ENCODE results near the gene ZNF205.

ZNF205 gene

DNA sequence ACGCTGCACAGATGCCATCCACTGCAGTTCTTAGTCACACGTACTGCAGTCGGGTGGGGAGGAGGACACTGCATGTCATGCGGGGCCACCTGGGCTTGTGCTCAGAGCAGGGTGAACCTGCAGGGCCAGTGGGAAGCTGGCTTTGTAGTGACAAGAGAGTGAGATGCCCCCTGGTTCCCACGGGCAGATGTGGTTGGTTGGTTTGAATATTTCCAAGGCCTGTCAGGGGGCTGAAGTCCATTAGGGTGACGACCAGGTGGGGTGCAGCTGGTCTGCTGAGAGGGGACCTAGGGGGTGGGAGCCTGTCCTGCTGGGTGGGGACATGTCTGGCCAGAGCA lies 36.8 kb downstream of the ZNF205 start:
- H3K9me2 ChIP-seq (ENCODE audit: low read depth, low read length): no peaks in the 10 kb centered on the region
- H3K36me3 ChIP-seq (ENCODE audit: insufficient read depth, low read length): no peaks in the 10 kb centered on the region
- peaks cover 13% of the 10 kb centered on the region; the same call in 1 of the 2 replicates for H3K27me3 ChIP-seq (ENCODE audit: insufficient read depth, low read length)
- no peaks in the 10 kb centered on the region for H3K79me2 ChIP-seq (ENCODE audit: insufficient read depth, low read length)
- TF ChIP-seq EZH2 (IDR thresholded peaks at IDR 0.05; ENCODE audit: borderline replicate concordance, low read length): no peak
- TF ChIP-seq, protein P1, sequence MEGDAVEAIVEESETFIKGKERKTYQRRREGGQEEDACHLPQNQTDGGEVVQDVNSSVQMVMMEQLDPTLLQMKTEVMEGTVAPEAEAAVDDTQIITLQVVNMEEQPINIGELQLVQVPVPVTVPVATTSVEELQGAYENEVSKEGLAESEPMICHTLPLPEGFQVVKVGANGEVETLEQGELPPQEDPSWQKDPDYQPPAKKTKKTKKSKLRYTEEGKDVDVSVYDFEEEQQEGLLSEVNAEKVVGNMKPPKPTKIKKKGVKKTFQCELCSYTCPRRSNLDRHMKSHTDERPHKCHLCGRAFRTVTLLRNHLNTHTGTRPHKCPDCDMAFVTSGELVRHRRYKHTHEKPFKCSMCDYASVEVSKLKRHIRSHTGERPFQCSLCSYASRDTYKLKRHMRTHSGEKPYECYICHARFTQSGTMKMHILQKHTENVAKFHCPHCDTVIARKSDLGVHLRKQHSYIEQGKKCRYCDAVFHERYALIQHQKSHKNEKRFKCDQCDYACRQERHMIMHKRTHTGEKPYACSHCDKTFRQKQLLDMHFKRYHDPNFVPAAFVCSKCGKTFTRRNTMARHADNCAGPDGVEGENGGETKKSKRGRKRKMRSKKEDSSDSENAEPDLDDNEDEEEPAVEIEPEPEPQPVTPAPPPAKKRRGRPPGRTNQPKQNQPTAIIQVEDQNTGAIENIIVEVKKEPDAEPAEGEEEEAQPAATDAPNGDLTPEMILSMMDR (IDR thresholded peaks at IDR 0.05; ENCODE audit: low read length): no peak
- H3F3A ChIP-seq (ENCODE audit: insufficient read depth, low read length): no peaks in the 10 kb centered on the region
- H3K4me2 ChIP-seq (ENCODE audit: low read length): peak overlapping the region; percentile 100; the same call in 1 of the 2 replicates
- peaks cover 21% of the 10 kb centered on the region for H3K4me1 ChIP-seq (ENCODE audit: insufficient read depth, low read length, severe bottlenecking)
- peak overlapping the region; percentile 78 for H3K4me3 ChIP-seq (ENCODE audit: low read depth, low read length, poor library complexity, severe bottlenecking)
- no peak overlapping the region for H3K9ac ChIP-seq (ENCODE audit: low read length)
- no peaks in the 10 kb centered on the region for H4K20me1 ChIP-seq (ENCODE audit: insufficient read depth, low read length)
- no peaks in the 10 kb centered on the region for H3K9me3 ChIP-seq (ENCODE audit: low read length)
- H2AFZ ChIP-seq (ENCODE audit: low read length): no peak overlapping the region
- H3K27ac ChIP-seq (ENCODE audit: low read depth, low read length, poor library complexity, severe bottlenecking): no peak overlapping the region

GRCh38 chr16:3149630-3150345 lies 37.4 kb downstream of the ZNF205 start:
- Histone ChIP-seq H3K4me2 (ENCODE audit: low read length) (peak overlapping the region; percentile 100), H3K4me1 (ENCODE audit: insufficient read depth, low read length, severe bottlenecking) (peaks cover 21% of the 10 kb centered on the region), H3K27me3 (ENCODE audit: insufficient read depth, low read length) (peaks cover 8% of the 10 kb centered on the region; the same call in 1 of the 2 replicates), H3K36me3 (ENCODE audit: insufficient read depth, low read length) (no peaks in the 10 kb centered on the region), H2AFZ (ENCODE audit: low read length) (0 out of 2 replicates have a peak overlapping the region, but pooled peaks have one; percentile 25), H3K9ac (ENCODE audit: low read length) (peak overlapping the region; percentile 72), H3K9me2 (ENCODE audit: low read depth, low read length) (no peaks in the 10 kb centered on the region), H3K27ac (ENCODE audit: low read depth, low read length, poor library complexity, severe bottlenecking) (no peak overlapping the region), H3K4me3 (ENCODE audit: low read depth, low read length, poor library complexity, severe bottlenecking) (peak overlapping the region; percentile 78), H4K20me1 (ENCODE audit: insufficient read depth, low read length) (no peaks in the 10 kb centered on the region), H3K9me3 (ENCODE audit: low read length) (no peaks in the 10 kb centered on the region), H3K79me2 (ENCODE audit: insufficient read depth, low read length) (no peaks in the 10 kb centered on the region), H3F3A (ENCODE audit: insufficient read depth, low read length) (no peaks in the 10 kb centered on the region)
- TF ChIP-seq, protein P1 (IDR thresholded peaks at IDR 0.05; ENCODE audit: low read length): peak; percentile 62; the same call in 1 of the 2 replicates
- no peak for TF ChIP-seq EZH2 (IDR thresholded peaks at IDR 0.05; ENCODE audit: borderline replicate concordance, low read length)

DNA sequence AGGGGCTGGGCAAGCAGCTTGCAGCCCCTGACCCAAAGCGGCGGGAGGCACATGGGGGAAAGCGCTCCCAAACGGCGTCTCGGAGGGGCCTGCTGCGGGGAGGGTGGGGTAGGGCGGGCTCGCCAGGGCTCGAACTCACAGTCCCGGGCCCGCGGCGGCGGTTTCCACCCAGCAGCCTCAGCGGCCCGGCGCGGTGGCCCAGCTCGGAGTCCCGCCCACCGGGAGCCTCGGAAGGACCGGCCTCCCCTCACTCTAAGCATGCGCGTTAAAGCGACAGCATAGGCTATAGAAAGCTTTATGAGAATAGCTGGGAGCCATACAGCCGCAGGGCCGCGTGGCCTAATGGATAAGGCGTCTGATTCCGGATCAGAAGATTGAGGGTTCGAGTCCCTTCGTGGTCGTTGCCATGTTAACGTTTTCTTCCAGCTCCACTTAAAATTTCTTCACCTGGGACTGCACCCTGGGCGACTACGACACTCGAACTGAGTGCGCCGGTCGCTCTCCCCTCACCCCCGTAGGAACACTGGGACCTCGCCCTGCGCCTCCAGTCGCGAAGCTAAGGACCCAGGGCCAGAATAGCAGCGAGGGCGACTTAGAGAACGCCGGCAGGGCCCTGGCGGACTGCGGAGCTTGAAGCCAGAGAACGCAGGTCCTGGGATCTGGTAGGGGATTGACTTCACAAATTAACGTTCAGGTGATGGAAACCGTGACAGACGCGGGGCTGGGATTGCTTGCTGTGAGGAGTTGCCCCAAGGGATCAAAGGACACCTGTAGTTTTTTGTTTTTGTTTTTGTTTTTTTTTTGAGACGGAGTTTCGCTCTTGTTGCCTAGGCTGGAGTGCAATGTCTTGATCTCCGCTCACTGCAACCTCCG lies 38.2 kb downstream of the ZNF205 start:
- Histone ChIP-seq H3K4me2 (ENCODE audit: low read length) (peak overlapping the region; percentile 100), H2AFZ (ENCODE audit: low read length) (no peak overlapping the region), H3K9ac (ENCODE audit: low read length) (peak overlapping the region; percentile 72), H3K27ac (ENCODE audit: low read depth, low read length, poor library complexity, severe bottlenecking) (peak overlapping the region; percentile 53), H3K79me2 (ENCODE audit: insufficient read depth, low read length) (no peaks in the 10 kb centered on the region), H3F3A (ENCODE audit: insufficient read depth, low read length) (peaks cover 8% of the 10 kb centered on the region; the same call in 1 of the 2 replicates), H3K27me3 (ENCODE audit: insufficient read depth, low read length) (peaks cover under 1% of the 10 kb centered on the region; the same call in 1 of the 2 replicates), H4K20me1 (ENCODE audit: insufficient read depth, low read length) (no peaks in the 10 kb centered on the region), H3K9me3 (ENCODE audit: low read length) (no peaks in the 10 kb centered on the region), H3K4me3 (ENCODE audit: low read depth, low read length, poor library complexity, severe bottlenecking) (peak overlapping the region; percentile 78), H3K36me3 (ENCODE audit: insufficient read depth, low read length) (no peaks in the 10 kb centered on the region), H3K4me1 (ENCODE audit: insufficient read depth, low read length, severe bottlenecking) (peaks cover 21% of the 10 kb centered on the region), H3K9me2 (ENCODE audit: low read depth, low read length) (no peaks in the 10 kb centered on the region)
- TF ChIP-seq, protein P1 (IDR thresholded peaks at IDR 0.05; ENCODE audit: low read length): no peak
